HG02938 (cell line): ENCODE data around the gene CD82.
"Not testable (repeated sequence)": the region's sequence is repeated elsewhere in the genome, so short reads cannot be mapped to it uniquely, and the experiment has no call there.

Experiments used
- ATAC-seq: cut with Tn5 transposase; IDR thresholded peaks from one replicate; pipeline ENCODE4 v1.9.1; 2021; ENCODE audit warnings: mild to moderate bottlenecking, moderate library complexity; ENCODE audit not compliant: unreplicated experiment

The CD82 gene

DNA sequence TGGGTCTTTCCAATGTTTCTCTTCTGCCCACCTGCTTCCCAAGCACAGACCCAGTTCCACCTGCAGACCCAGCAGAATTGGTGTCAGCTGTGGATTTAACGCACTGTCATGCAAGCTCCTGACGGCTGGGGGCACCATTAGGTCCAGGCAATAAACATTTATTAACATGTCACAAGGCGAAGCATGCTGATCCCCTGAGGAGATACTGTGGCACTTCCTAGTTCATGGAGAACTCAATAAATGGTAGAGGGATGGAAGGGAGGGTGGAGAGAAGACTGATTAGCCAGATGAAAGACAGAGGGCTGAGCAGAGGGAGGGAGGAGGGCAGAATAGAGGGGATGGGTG, 93.0 kb downstream of the CD82 start:
- ATAC-seq, result no peak

DNA sequence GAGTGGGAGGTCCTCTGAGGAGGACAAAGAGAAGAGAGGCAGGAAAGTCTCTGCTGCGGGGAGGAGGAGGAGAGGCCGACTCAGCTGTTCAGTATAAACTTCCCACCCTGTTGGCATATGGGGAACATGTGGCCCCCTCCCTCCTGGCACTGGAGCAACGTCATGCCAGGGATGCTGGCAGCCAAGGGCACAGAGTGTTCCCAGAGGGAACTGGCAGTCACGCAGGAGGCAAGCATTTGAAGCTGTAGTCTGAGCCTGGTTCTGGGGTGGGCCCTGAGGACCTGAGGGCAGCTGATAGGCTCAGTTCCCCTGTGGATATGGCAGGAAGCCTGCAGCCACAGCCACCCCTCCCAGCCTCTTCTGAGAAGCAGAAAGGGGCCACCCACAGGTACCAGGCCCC, 94.2 kb downstream of the CD82 start:
- ATAC-seq, result no peak

DNA sequence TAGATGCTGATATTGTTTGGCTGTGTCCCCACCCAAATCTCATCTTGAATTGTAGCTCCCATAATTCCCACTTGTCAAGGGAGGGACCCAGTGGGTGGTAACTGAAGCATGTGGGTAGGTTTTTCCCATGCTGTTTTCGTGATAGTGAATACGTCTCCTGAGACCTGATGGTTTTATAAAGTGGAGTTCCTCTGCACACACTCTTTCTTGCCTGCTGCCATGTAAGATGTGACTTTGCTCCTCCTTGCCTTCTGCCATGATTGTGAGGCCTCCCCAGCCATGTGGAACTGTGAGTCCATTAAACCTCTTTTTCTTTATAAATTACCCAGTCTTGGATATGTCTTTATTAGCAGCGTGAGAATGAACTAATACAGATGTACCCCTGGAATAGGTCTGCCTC, 95.1 kb downstream of the CD82 start:
- not testable (repeated sequence) for ATAC-seq

DNA sequence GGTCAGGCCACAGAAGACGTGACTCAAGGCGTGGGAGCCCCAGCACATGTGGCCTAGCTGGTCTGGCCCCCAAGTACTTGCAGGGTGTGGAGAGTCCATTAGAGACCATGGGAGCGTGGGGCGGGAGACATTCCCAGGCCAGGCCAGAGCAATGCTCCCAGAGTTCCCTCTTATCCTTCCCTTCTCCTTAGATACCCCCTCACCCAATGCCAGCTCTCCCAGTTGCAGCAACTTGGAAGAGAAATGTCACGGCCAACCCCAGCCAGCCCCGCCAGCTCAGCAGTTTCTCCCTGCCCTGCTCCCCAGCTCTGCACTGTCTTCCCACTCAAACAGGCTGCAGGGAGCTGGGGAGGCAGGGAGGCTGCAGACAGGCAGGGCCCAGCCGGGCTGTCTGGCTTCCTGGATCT, 95.9 kb downstream of the CD82 start:
- no peak for ATAC-seq
